Measurements from ENCODE around the gene ACTRT2. TPM values are rescaled to one million over a fixed set of nuclear protein-coding genes. Genes with fewer than 3 reads are reported as not detected.

The ACTRT2 gene
- total RNA-seq, 1 donor from 2014 or later: not detected

DNA sequence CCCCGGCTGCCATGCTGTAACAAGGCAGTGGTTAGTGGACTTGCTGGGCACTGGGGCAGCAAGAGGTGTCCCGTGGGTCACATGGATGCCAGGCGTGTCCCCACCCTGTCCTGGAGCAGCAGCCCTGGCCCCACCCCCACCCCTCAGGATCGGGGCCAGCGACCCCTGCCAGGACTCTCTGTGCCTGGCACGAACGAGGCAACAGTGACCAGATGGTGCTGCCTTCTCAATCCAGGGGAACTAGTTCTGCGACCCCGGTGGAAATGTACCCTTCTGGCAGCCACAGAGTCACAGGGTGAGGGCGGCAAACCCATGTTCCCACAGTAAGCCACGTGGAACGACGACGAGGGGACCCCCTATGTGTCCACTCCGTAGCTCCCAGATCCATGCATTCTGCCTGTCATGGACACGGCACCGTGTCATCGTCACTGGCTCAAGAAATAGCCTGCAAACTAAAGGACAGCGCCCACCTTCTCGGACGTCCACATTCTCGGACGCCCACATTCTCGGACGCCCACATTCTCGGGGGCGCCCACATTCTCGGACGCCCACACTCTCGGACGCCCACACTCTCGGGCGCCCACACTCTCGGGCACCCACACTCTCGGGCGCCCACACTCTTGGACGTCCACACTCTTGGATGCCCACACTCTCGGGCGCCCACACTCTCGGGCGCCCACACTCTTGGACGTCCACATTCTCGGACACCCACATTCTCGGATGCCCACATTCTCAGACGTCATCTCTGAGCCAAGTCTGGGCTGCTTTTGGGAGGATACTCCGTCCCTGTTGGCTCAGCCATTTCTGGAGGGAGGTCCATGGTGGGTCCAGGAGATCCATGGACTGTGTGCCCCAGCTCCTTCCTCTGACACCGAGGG lies 19.6 kb upstream of the ACTRT2 start:
- no peak overlapping the region for H3K4me3 Mint-ChIP-seq (ENCODE audit: unreplicated experiment)
- H3K27me3 Mint-ChIP-seq (ENCODE audit: low read depth): no peaks in the 10 kb centered on the region
- peaks cover 15% of the 10 kb centered on the region for H3K4me1 Mint-ChIP-seq (ENCODE audit: low read depth)
- H3K36me3 Mint-ChIP-seq (ENCODE audit: low read depth): peaks cover 1% of the 10 kb centered on the region
- no peak overlapping the region for H3K27ac Mint-ChIP-seq (ENCODE audit: unreplicated experiment)
- TF ChIP-seq, protein P1, sequence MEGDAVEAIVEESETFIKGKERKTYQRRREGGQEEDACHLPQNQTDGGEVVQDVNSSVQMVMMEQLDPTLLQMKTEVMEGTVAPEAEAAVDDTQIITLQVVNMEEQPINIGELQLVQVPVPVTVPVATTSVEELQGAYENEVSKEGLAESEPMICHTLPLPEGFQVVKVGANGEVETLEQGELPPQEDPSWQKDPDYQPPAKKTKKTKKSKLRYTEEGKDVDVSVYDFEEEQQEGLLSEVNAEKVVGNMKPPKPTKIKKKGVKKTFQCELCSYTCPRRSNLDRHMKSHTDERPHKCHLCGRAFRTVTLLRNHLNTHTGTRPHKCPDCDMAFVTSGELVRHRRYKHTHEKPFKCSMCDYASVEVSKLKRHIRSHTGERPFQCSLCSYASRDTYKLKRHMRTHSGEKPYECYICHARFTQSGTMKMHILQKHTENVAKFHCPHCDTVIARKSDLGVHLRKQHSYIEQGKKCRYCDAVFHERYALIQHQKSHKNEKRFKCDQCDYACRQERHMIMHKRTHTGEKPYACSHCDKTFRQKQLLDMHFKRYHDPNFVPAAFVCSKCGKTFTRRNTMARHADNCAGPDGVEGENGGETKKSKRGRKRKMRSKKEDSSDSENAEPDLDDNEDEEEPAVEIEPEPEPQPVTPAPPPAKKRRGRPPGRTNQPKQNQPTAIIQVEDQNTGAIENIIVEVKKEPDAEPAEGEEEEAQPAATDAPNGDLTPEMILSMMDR (IDR thresholded peaks at IDR 0.05): no peak
- DNase-seq (ENCODE audit: low spot score): peak; percentile 73
- peaks cover 11% of the 10 kb centered on the region for H3K9me3 Mint-ChIP-seq (ENCODE audit: low read depth)

DNA sequence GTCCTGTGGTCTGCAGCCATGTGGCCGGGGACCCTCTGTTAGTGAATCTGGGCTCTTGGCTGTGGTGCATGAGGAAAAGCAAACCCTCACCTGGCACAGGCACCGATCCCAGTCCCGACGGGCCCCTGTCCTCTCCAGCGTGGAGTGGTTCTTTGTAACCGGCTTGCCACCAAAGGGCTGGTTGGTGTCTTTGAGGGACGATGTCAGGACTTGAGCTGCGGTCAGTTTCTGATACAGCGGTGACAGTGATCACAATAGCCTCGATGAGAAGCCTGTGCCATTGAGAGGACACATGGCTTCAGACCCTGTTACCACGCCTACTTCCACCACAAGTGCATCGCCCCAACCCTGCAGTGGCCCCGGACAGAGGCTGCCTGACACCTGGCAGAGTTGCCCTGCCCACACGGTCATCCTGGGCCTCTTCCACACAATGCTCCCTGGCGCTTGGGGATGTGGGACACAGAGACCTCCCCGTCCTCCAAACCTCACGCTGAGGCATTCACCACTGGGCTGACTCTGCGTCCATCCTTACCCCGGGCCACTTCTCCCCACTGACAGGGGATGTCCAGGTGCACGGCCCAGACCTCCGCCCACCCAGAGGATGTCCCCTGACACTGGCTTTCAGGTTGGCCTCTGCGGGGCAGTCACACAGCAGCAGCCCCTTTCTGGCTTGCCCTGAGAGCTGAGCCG lies 18.8 kb upstream of the ACTRT2 start:
- peaks cover 12% of the 10 kb centered on the region for H3K9me3 Mint-ChIP-seq (ENCODE audit: low read depth)
- H3K27ac Mint-ChIP-seq (ENCODE audit: unreplicated experiment): no peak overlapping the region
- H3K4me1 Mint-ChIP-seq (ENCODE audit: low read depth): peaks cover 15% of the 10 kb centered on the region
- TF ChIP-seq, protein P1 (IDR thresholded peaks at IDR 0.05): no peak
- peaks cover 1% of the 10 kb centered on the region for H3K36me3 Mint-ChIP-seq (ENCODE audit: low read depth)
- DNase-seq (ENCODE audit: low spot score): peak; percentile 70
- H3K4me3 Mint-ChIP-seq (ENCODE audit: unreplicated experiment): no peak overlapping the region
- no peaks in the 10 kb centered on the region for H3K27me3 Mint-ChIP-seq (ENCODE audit: low read depth)

DNA sequence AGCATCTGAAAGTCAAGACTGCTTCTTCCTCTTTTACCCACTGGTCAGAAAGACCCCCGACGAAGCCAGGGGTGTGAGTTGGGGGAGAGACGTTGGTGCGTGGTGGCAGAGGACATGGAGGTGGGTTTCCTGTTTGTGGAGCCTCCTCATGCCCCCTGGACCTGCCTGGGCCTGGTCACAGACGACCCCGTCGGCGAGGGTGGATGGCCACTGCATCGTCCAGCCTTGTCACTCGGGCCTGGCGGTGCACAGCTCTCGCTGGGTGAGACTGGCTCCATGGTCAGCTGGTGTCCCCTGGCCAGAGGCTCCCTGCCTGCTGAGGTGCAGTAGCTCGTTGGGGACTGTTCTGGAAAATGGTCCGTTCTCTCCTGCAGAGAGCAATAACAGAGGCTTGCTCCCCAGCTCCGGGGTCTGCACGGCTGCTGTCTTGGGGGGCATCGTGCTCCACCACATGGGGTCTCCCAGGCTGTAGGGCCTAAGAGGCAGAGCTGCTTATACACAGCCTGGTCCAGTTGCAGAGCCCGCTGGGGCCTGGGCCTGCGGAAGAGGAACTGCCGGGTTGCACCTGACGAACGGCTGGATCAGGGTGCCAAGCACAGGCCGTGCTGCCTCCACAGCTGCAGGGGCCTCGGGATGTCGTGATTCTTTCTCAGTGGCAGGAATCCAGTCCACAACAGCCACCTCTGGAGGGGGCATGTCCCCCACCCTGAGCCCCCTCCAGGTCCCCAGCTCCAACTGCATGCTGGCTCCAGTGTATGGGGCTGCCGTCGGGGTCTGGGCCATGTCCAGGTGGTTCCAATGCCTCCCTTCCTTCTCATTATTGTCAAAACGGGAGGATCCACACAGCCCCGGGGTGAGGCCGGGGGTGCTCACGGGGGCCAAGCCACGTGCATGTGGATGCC lies 18.0 kb upstream of the ACTRT2 start:
- Mint-ChIP-seq H3K4me3 (ENCODE audit: unreplicated experiment) (no peak overlapping the region), H3K36me3 (ENCODE audit: low read depth) (peaks cover 1% of the 10 kb centered on the region), H3K4me1 (ENCODE audit: low read depth) (peaks cover 15% of the 10 kb centered on the region), H3K27ac (ENCODE audit: unreplicated experiment) (no peak overlapping the region), H3K27me3 (ENCODE audit: low read depth) (no peaks in the 10 kb centered on the region), H3K9me3 (ENCODE audit: low read depth) (peaks cover 19% of the 10 kb centered on the region)
- TF ChIP-seq, protein P1 (IDR thresholded peaks at IDR 0.05): no peak
- peak; percentile 84 for DNase-seq (ENCODE audit: low spot score)

DNA sequence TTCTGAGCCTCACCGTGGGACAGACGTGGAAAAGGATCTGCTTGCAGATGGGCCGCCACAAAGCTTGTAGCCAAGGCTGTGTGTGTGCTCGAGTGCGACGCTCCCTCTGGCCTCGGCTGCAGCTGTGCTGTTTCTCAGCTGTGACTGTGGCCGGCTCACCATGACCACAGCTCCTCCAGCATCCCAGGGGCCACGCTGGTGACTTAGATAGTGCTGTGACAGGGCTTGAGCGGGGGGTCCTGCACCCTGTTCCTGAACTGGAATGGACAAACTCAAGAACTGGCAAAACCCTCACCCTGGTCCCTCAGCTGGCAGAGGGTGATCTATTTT lies 17.4 kb upstream of the ACTRT2 start:
- no peak overlapping the region for H3K4me3 Mint-ChIP-seq (ENCODE audit: unreplicated experiment)
- no peaks in the 10 kb centered on the region for H3K27me3 Mint-ChIP-seq (ENCODE audit: low read depth)
- peaks cover 21% of the 10 kb centered on the region for H3K9me3 Mint-ChIP-seq (ENCODE audit: low read depth)
- no peaks in the 10 kb centered on the region for H3K36me3 Mint-ChIP-seq (ENCODE audit: low read depth)
- no peak overlapping the region for H3K27ac Mint-ChIP-seq (ENCODE audit: unreplicated experiment)
- TF ChIP-seq, protein P1 (IDR thresholded peaks at IDR 0.05): no peak
- peak; percentile 50 for DNase-seq (ENCODE audit: low spot score)
- H3K4me1 Mint-ChIP-seq (ENCODE audit: low read depth): peaks cover 12% of the 10 kb centered on the region

Measured in chondrocyte (in vitro differentiated cells).